SIG-M5 treated with dmso at 0.1 percent for 504 hours (cell line): ENCODE results near the gene ZNF521.

Source experiments
- DNase-seq: peaks from one replicate; lab custom pipeline; 2025; ENCODE audit not compliant: unreplicated experiment; lab: John Stamatoyannopoulos, UW

Gene ZNF521

DNA sequence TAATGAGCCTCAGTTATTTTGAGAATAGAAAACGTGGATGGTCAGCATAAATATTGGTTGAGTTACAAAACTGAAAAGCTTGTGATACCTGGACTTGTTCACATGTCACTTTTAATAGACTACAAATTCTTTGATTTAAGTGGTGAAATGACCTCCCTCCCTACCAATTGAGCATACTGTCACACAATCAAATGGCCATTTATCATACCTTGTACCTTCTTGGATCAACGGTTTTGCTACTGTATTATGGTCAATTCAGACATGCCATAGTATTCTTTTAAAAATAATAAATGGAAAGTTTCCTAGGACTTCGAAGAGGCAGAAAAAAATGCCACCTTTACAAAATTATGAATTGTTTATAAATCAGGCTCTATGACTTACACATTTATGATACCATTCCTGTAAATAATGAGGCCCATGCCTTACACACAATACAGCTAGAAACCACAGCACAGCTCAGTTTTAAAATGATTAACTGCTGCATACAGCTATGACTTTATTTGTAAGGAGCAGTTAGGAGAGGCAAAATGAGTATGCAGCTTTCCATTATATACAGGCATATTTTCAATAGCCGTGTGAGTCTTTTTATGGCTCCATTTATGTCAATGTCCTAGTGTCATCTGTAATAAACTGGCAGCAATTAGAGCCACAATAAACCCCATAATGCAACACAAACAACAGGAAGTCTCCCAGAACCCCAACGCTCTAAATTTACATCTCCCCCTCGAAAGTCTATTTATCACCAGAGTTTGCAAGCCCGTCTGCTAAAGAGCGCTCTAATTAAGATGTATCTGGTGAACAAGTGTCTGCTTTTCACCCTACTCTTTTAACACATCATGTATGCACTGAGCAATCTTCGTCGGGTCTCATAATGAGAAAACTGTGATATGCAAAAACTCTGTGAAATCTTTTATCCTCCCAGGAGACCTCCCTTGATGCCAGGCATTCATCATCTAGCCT is 176.1 kb downstream of the ZNF521 start:
- no peak for DNase-seq

DNA sequence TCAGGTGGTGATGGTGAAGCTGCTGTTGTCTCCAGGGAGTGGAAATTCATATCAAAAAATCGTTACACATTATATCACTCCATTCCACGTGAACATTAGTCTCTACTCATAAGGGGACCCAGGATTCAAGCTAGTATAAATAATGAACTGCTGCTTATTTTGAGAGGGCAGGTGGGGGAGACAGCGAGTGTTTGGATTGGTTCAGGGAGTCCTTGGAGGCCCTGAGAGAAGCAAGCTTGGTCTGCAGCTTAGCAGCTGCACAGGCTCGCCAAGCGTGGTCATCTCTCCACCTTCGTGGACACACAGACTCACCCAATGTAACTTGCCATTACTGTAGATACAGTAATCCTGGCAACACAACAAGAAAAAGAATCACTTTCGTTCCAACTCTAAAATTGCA is 177.6 kb downstream of the ZNF521 start:
- DNase-seq: no peak

DNA sequence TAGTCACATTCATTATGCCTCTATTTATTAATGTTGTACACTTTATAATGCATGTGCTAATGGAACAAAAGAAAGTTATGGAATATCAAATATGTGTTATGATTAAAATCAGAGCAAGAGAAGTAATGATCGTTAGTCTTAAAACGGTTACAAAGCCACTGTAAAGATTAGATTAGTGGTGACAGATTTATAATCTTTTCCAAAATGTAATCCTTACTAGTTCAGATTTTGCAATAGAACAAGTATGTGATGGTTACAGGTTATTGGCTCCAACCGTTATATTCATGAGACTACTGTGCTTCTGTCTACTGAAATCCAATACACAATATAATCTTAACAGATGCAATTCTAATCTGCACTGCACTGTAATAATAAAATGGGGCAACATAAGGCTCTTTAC is 180.6 kb downstream of the ZNF521 start:
- DNase-seq: no peak

DNA sequence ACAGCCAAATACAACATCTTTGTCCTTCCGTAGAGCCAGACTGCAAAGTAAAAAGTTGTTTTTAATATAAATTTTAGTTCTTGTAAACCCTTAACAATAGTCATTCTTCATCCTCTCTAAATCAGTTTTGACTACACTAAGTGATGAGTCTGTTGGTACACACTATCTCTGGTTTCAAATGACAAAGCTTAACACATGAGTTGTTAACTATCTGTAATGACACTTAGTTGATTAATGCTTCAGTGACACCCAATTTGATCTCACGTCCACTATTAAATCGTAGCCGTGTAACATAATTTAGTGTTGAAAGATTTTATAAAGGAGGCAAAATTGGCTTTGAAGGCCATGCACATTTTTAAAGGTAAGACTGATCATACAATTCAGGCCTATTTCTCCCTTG is 181.6 kb downstream of the ZNF521 start:
- no peak for DNase-seq

DNA sequence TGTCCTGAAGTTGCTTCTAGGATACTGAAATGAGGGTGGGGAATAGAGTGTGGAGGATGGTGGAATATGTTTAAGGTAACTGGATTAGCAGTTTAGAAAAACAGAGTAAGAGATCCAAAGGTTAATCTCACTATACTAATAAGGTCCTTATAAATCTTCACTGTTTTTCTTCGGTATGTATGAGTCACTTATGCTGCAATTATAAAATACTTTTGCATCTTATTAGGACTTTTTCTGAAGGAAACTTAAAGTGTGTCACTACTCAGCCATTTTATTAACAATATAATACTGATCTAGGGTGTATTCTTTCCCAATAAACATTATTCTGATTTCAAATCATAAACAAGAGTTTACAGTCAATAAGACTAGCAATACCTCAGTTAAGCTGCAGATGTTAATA is 182.3 kb downstream of the ZNF521 start:
- no peak for DNase-seq

DNA sequence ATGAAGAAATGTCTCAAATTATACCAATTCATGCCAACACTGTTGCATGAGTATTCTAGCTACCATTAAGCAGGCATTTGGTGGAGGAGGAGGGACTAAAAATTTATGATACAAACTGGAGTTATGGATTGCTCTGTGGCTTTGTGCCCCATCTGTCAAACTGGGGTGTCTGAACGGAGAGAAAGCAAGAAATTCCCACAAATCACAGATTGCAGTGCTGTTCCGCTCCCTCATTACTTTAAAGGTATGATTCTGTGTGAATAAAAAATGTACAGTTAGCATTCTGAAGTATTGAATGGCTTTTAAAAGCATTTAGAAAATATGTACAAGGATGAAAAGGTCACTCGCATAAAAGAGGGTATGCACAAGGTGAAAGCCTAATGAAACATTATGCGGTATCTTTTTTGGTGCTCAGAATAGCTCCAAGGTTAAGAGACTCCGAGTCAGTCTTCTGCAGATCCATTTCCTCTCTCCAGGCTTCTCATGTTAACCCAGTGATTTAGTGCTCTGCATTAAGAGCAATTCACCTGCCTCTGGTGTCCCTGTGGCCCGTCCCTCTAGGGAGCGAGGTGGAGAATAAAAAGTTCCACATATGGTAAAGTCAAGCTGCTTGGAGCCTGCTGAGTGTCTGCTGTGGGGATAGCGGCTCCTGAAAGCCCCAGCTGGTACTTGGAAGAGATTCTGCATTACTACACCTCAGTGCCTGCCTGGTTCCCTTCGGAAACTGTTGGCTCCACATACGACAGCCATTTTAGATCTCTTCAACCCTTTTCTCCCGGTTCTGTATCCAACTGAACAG is 184.2 kb downstream of the ZNF521 start:
- DNase-seq: no peak

DNA sequence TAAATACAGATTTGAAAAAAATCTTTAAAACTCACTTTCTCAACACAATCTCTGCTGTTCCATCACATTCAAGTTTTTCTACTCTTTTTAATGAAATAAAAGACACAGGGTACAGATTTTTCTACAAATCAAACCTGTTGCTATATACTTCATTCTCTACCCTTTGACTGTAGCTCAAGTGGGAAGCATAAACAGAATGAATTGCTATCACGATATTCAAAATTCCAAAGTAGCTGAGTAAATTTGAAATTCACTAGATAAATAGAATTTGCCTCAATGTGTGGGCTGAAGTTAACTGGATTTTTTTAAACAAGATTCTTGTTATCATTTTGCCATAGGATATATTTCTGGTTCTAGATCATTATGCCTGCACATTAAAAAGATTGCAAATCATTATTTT is 185.9 kb downstream of the ZNF521 start:
- no peak for DNase-seq

DNA sequence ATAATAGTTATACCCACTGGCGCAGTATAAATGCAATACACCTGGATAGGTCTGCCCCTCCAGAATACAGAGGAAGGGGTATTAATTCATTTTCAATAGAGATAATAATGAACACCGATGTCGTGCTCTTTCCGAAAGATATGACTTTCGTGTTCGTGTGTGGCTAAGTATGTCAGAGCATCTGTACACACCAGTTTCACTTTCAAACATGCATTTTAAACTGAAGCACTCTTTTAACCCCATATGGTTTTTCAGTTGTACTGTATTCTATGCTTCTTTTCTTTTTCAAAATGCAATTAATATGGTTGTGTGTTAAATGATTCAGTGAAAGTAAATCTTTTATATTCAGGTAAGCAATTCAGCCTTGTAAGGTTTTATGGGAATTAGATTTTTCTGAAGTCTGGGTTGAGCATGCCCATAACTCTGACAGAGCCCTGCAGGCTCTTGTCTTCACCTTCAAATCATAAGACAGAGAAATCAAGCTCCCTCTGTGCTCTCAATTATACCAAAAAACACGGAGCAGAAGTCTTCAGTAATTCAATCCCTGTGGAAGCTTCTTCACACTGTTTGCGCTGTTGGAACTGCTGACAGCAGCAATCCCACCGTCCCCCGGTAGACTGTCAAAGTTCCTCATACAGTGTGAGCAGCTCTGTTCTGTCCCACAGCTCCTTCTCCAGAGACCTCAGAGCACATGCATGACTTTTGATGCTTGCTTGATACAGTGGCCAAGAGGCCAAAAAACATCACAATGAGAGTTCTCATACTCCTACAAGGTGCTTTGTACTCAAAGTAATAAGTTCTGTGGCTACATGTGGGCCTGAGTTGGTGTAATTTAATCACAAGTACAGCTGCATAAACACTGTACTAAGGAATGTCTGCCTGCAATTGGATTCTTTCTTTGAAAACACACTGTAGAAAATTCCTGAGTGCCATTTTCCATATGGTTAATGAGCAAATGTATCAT is 186.8 kb downstream of the ZNF521 start:
- no peak for DNase-seq

DNA sequence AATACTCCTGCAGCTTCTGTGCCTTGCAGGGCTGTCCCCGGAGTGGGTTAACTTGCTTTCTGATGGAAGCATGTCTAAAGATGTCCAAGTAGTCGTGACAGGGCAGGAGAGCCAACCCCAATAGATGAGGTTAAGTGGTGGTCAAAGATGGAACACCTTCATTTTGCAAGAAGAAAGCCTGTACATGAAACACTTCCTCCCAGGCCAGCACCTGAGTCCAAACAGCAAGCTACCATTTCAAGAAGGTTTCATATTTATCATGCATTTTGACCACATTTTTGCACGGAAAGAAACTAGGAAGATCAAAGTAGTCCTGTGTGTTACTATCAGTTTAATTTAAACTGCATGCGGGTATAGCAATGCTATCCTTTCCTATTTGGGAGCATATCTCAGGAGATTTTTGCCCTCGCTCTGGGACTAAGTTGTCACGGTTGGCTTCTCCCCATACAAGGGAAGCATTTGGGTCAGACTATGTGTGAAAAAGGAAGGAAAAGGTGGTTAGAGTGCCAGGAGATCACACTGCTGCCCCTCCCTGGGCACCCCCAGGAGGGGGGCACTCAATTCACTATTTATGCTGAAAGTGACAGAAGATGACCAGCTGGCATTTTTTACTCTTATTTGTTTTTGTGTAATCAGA is 187.6 kb downstream of the ZNF521 start:
- no peak for DNase-seq

DNA sequence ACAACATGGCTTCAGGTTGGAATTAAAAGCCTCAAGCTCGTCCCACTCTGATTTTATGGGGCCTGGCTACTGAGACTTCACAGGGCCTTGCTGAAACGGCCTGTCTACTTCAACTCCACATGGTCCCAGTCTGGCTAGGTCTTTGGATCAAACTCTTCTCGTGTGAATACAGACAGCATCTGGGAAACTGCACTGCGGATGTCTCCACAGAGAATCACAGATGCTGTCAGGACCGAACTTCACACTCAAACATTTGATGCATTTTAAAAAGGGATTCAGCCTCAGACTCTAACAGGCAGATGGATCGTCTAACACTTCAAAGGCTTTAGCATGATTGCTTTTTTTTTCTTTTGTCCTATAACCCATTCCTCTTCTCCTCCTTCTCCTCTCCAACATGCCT is 198.5 kb downstream of the ZNF521 start:
- DNase-seq: no peak

DNA sequence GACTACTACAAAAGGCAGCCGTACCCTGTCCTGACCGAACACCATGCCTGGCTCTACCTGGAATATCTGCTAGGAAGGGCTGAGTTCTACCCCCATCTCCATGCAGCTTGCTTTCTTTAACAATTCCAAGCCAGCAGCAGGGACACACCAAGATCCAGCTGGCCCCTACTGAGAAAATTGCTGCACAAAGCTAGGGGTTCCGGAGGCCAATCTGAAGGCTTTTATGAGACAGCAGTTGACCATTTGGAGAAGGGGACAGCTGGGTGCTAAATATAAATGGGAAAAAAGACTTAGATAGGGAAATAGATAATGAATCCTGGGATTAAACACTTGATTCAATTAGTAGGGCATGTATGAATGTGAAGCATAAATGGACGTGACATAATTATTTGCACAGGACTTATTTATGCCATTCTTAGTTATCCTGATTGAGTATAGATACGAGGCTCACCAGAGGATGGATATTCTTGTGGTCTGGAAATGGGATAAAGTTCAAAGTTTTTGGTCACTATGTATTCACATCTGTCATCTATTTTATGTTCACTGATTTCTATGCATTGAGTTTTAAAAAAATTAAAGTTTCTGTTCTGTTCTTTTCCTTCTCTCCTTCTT is 204.0 kb downstream of the ZNF521 start:
- DNase-seq: no peak

DNA sequence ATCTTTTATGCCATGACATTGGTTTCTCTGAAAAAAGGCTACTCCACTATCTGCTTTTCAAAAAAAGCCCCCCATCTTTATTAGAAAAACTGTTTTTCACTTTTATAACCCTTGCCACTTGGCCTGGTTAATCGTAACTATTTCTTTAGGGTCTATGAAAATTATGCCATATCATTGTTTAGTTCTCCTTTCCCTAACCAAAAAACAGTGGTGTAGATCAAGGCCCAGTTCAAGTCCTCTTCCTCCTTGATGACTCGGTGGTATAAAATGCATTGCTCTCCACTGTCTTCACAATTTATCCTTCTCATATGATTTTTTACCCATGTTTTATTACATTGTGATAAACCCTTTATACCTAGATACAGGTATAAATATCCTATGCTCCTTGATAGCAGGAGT is 205.5 kb downstream of the ZNF521 start:
- no peak for DNase-seq

DNA sequence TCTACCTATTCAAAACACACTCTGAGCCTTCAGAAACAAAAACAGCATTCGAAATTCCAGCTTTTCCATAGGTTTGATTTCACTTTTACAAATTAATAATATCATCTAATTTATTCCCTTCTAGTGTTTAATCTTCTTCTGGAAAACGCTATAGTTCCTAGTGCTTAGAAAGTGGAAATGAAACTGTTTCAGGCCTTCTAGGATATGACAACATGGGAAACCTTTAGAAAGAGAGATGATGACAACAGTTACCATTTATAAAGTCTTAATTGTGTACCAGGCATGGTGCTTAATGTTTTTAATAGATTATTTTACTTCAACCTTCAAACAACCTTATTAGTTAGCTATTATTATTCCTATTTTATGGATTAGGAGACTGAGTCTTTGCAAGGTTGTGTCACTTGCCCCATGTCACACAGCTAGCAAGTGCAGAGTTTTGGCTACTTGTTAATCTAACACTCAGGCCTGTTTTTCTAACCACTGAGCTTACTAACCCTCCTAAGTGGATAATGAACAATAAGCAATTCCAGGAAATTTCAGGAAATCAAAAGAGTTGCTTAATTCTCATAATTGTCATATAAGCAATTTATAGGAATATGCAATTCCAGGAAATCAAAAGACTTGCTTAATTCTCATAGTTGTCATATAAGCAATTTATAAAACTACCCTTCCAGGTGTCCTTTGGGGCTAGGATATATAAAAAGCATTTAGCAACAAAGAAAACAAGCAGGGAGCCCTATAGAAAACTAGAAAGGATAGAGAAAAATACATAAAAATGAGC is 206.0 kb downstream of the ZNF521 start:
- DNase-seq: no peak

DNA sequence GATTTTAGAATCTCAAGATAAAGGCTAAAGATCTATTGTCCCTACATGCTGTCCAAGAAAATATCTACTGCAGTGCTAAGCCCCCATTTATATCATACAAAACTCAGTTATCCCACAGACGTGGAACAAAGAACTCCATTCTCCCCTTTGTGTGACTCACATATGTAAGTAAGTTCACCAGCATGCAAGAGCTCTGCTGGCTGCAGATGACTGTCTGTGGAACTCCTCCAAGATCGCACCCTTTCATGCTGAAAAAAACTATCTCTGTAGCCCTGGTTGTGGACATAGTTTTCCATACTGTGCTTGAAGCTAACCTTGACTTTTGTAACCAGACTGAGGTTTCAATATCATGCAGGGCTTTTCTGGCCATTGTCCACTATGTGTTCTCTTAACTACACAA is 207.1 kb downstream of the ZNF521 start:
- DNase-seq: no peak

DNA sequence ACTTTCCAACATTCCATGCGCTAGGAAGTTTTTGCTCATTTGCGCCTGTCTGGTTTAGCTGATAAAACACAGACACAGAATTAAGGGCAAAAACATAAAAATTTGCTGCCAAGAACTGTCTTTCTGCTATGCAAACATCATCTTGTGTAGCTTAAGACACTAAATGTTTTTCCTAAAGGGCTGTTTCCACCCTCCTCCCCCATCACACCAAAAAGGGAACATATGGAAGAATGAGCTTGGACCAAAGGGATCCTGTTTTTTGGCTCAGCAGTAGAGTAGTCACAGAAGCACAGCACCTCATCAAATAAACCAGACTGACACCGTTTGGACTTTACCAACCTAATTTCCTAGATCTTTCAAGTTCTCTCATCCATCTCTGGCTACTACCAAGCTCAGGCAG is 210.1 kb downstream of the ZNF521 start:
- DNase-seq: no peak

DNA sequence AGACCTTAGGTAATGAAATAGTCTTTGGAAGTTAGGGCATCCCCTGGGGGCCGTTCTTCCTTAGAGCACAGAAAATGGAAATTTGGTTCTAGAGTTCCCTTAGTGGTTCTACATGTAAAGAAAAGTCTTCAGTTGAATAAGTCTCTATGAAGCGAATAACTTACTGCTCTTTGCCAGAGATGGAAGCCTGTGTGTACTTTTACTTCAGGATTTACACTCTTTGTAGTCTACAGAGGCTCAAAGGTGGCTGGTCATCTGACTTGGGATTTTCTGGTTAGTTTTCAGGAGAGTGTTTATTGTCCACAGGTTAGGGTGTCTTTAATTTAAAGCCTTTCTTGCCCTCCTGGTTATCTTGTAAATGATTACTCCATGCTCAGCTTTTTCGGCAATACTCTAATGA is 210.6 kb downstream of the ZNF521 start:
- DNase-seq: no peak

DNA sequence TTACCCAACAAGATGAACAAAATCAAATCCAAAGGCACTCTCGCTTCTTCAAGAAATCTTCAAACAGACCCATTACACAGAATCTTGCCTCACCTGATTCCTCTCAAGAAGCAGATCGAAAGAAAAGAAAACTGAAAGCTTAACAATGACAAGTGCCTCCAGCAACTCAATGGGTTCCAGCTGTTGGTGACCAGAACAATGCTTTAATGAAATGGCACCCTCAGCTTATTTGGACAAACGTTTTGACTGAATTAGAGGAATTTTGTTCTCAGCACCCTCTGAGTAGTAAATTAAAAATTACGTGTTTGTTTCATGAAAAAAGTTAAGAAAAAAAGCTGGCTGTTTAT is 211.0 kb downstream of the ZNF521 start:
- no peak for DNase-seq

DNA sequence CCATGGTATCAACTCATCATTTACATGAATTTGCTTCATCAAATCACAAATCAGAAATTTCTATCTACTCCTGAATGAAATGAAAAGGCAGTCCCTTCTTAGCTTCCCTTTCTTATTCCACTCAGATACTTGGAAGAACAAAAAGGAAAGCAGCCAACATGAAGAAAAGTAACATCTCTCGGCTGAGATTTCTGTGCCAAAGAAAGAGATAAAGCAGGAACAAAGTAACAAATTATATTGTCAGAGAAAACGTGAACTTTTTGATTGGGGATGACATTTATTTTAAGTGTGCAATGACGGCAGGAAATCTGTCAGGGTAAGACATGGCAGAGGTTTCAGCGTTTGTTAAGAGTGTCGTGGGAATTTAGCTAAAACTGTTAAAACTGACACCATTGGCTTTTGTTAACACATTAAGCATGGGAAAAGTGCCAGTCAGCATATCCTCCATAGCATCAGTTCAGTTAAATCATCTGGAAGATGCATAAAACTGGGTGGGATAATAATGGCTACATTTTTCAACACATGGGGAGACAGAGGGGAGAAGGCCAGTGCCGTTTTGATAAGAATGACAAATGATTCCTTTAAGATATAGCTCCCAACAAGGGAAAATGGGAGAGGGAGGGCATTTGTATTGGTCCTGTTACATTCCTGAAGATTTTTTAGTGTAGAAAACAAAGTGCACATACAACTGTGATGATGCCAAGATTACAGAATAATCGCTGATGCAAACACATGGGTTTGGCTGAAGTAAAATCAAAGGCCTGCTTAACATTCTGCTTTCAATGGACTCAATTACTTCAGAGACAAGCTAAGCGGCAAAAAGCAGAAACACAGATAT is 211.6 kb downstream of the ZNF521 start:
- DNase-seq: no peak

DNA sequence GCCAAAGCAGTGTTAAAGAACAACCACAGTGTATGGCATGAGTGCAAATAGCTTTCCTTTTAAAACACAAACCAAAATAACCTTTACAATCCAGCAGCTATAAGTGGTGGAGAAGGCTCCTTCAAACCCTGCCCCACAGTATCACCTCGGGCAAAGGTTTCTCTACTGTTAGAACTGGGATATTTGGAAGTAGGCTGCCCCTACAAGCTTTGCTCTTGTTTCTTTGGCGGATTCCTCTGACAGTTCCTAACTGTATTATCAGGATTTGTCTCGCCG is 214.8 kb downstream of the ZNF521 start:
- DNase-seq: no peak
